A549 (cell line): ENCODE results near the gene GALNT7.

Source experiments
- CTCF ChIP-seq: fragments of >200 bp; sonication (Bioruptor Twin); formaldehyde crosslinking; IDR thresholded peaks from 3 replicates; pipeline ENCODE4 v1.5.1; 2016
- EHMT2 ChIP-seq: fragments of 200-600 bp; sonication (generic); IDR thresholded peaks from 2 replicates; pipeline ENCODE4 v1.6.1; 2016; ENCODE audit warnings: antibody characterized with exemption, low read depth, mild to moderate bottlenecking, moderate library complexity
- EP300 ChIP-seq, 2 experiments: fragments of >200 bp; sonication (Bioruptor Twin); formaldehyde crosslinking; IDR thresholded peaks; 2 replicates in 1 of 2; 3 replicates in 1 of 2; pipeline ENCODE4 v1.6.1; 2016 to 2017
- RCOR1 ChIP-seq: fragments of 150-350 bp; IDR thresholded peaks from 2 replicates; pipeline ENCODE4 v1.6.1; 2014; ENCODE audit warnings: antibody characterized with exemption, low read length, low read depth
- SREBF2 ChIP-seq: fragments of 450-650 bp; IDR thresholded peaks from 2 replicates; pipeline ENCODE4 v1.6.1; 2014; ENCODE audit warnings: mild to moderate bottlenecking, moderate library complexity

GRCh38 chr4:173333658-173334084 lies 165.1 kb downstream of the GALNT7 start:
- TF ChIP-seq SREBF2 (no peak), RCOR1 (no peak), EHMT2 (no peak), CTCF (no peak), EP300 (IDR thresholded peaks at IDR 0.05) (no peak)
